H1 (cell line): Measurements from ENCODE around the gene SPRR3. TPM values are rescaled to one million over a fixed set of nuclear protein-coding genes. Genes with fewer than 3 reads are reported as not detected.

Experiments
- CTCF ChIA-PET: fragments of 300-600 bp; sonication (Branson Sonifier 250); formaldehyde crosslinking; loops from one replicate; lab custom pipeline; 2021; ENCODE audit not compliant: partially characterized antibody; lab: Charles Lee
- POLR2A ChIA-PET: fragments of 300-600 bp; sonication (Branson Sonifier 250); formaldehyde crosslinking; loops from one replicate; lab custom pipeline; 2021; ENCODE audit warnings: inconsistent platforms; ENCODE audit not compliant: partially characterized antibody; lab: Charles Lee
- DNase-seq, 2 experiments: peaks; one replicate each; pipeline versions ENCODE4 v3.0.0 to v3.0.0-alpha.2; 2010 to 2022; ENCODE audit warnings: low spot score in 2 of 2, low read depth in 1 of 2, mixed read lengths in 1 of 2
- FAIRE-seq: peaks from 2 replicates; lab custom pipeline; 2011; peaks lifted over from hg19 to GRCh38; lab: Jason Lieb, UNC
- H2AFZ ChIP-seq: 2 replicates; pipeline ENCODE4 v1.8.1; 2012; ENCODE audit warnings: low read length, inconsistent platforms
- H2AK5ac ChIP-seq: 2 replicates; pipeline ENCODE4 v1.6.1; 2013; ENCODE audit warnings: low read depth, low read length
- H2BK120ac ChIP-seq: replicated peaks from 2 replicates; pipeline ENCODE3; 2013; ENCODE audit warnings: low read depth, low read length, inconsistent platforms
- H2BK12ac ChIP-seq: 2 replicates; pipeline ENCODE4 v1.6.1; 2013; ENCODE audit warnings: low read depth, low read length
- H2BK15ac ChIP-seq: 2 replicates; pipeline ENCODE4 v1.6.1; 2013; ENCODE audit warnings: low read length
- H2BK20ac ChIP-seq: 2 replicates; pipeline ENCODE4 v1.6.1; 2013; ENCODE audit warnings: low read length
- H2BK5ac ChIP-seq: 2 replicates; pipeline ENCODE4 v1.6.1; 2013; ENCODE audit warnings: low read depth, low read length
- H3K14ac ChIP-seq: 2 replicates; pipeline ENCODE4 v1.6.1; 2013; ENCODE audit warnings: inconsistent platforms; ENCODE audit not compliant: insufficient read length
- H3K18ac ChIP-seq: 2 replicates; pipeline ENCODE4 v1.6.1; 2013; ENCODE audit warnings: low read length; ENCODE audit errors: extremely low read depth
- H3K23ac ChIP-seq: 2 replicates; pipeline ENCODE4 v1.6.1; 2013; ENCODE audit warnings: inconsistent platforms; ENCODE audit not compliant: insufficient read length
- H3K23me2 ChIP-seq: 2 replicates; pipeline ENCODE4 v1.6.1; 2013; ENCODE audit warnings: low read depth, low read length
- H3K27ac ChIP-seq: 2 replicates; pipeline ENCODE4 v1.6.1; 2011; ENCODE audit warnings: low read depth, low read length, inconsistent platforms
- H3K27me3 ChIP-seq, 4 experiments: replicated peaks in 1 of 4; 1 replicate in 1 of 4; 2 replicates in 3 of 4; pipeline versions ENCODE4 v1.6.1 to v1.8.1; 2011 to 2013; ENCODE audit warnings: low read length in 3 of 4, mild to moderate bottlenecking in 3 of 4, inconsistent platforms in 2 of 4, mixed read lengths in 2 of 4, moderate library complexity in 1 of 4; ENCODE audit not compliant: control insufficient read depth in 3 of 4, insufficient read depth in 3 of 4; ENCODE audit errors: extremely low read depth in 1 of 4
- H3K36me3 ChIP-seq, 4 experiments: 2 replicates each; pipeline versions ENCODE4 v1.6.1 to v1.8.1; 2011 to 2013; ENCODE audit warnings: mild to moderate bottlenecking in 4 of 4, low read length in 3 of 4, moderate library complexity in 2 of 4, control low read depth in 1 of 4, inconsistent platforms in 1 of 4; ENCODE audit not compliant: insufficient read depth in 4 of 4, control insufficient read depth in 2 of 4
- H3K4ac ChIP-seq: replicated peaks from 2 replicates; pipeline ENCODE3; 2013; ENCODE audit warnings: low read length, low read depth, mixed read lengths, inconsistent platforms; ENCODE audit not compliant: insufficient read length
- H3K4me1 ChIP-seq, 4 experiments: replicated peaks in 1 of 4; 1 replicate in 1 of 4; 2 replicates in 3 of 4; pipeline versions ENCODE4 v1.6.1 to v1.8.1; 2011 to 2013; ENCODE audit warnings: low read length in 3 of 4, inconsistent platforms in 2 of 4, mixed read lengths in 1 of 4; ENCODE audit not compliant: insufficient read depth in 4 of 4, control insufficient read depth in 3 of 4
- H3K4me2 ChIP-seq, 2 experiments: 2 replicates each; pipeline versions ENCODE4 v1.6.1 to v1.8.1; 2011 to 2013; ENCODE audit warnings: low read depth in 2 of 2, low read length in 2 of 2, control low read depth in 1 of 2, inconsistent platforms in 1 of 2, mild to moderate bottlenecking in 1 of 2; ENCODE audit not compliant: insufficient read depth in 1 of 2
- H3K4me3 ChIP-seq, 4 experiments: fragments of 200-600, 300-600 bp in 1 of 4; sonication (generic), shearing (Covaris generic), sonication (Bioruptor Twin) in 1 of 4; 2 replicates each; pipeline versions ENCODE4 v1.5.1 to v1.8.1; 2011 to 2016; ENCODE audit warnings: low read length in 4 of 4, low read depth in 3 of 4, control low read depth in 2 of 4, inconsistent platforms in 2 of 4, mild to moderate bottlenecking in 2 of 4, mixed read lengths in 1 of 4, moderate library complexity in 1 of 4; ENCODE audit not compliant: insufficient read depth in 2 of 4; ENCODE audit errors: extremely low read depth in 1 of 4
- H3K56ac ChIP-seq: replicated peaks from 2 replicates; pipeline ENCODE3; 2013; ENCODE audit warnings: low read depth, mild to moderate bottlenecking, mixed read lengths, low read length, inconsistent platforms; ENCODE audit not compliant: insufficient read length
- H3K79me1 ChIP-seq: 2 replicates; pipeline ENCODE4 v1.6.1; 2013; ENCODE audit warnings: low read depth, low read length, control low read depth
- H3K79me2 ChIP-seq, 2 experiments: 2 replicates each; pipeline versions ENCODE4 v1.6.1 to v1.8.1; 2012 to 2013; ENCODE audit warnings: low read length in 2 of 2, mild to moderate bottlenecking in 2 of 2, inconsistent platforms in 1 of 2; ENCODE audit not compliant: insufficient read depth in 2 of 2, control insufficient read depth in 1 of 2
- H3K9ac ChIP-seq, 4 experiments: replicated peaks in 1 of 4; 1 replicate in 1 of 4; 2 replicates in 3 of 4; pipeline versions ENCODE4 v1.6.1 to v1.8.1; 2011 to 2013; ENCODE audit warnings: low read depth in 3 of 4, low read length in 3 of 4, control low read depth in 2 of 4, mild to moderate bottlenecking in 2 of 4, moderate library complexity in 2 of 4, inconsistent platforms in 1 of 4; ENCODE audit errors: extremely low read depth in 1 of 4
- H3K9me3 ChIP-seq, 2 experiments: 2 replicates each; pipeline versions ENCODE4 v1.6.1 to v1.8.1; 2012 to 2013; ENCODE audit warnings: mild to moderate bottlenecking in 2 of 2, moderate library complexity in 2 of 2, control low read depth in 1 of 2, inconsistent platforms in 1 of 2, low read depth in 1 of 2, low read length in 1 of 2, mixed read lengths in 1 of 2; ENCODE audit not compliant: insufficient read depth in 2 of 2
- H4K20me1 ChIP-seq, 2 experiments: replicated peaks in 1 of 2; 2 replicates each; pipeline versions ENCODE3 to v1.8.1; 2011 to 2013; ENCODE audit warnings: inconsistent platforms in 2 of 2, low read length in 2 of 2, mild to moderate bottlenecking in 1 of 2; ENCODE audit not compliant: insufficient read depth in 2 of 2, control insufficient read depth in 1 of 2
- H4K5ac ChIP-seq: 2 replicates; pipeline ENCODE4 v1.6.1; 2013; ENCODE audit warnings: low read length, low read depth, mixed read lengths, inconsistent platforms; ENCODE audit not compliant: insufficient read length
- H4K8ac ChIP-seq: 2 replicates; pipeline ENCODE4 v1.8.0; 2013; ENCODE audit warnings: mild to moderate bottlenecking, moderate library complexity, low read length, inconsistent platforms; ENCODE audit not compliant: insufficient read depth; ENCODE audit errors: extremely low read depth
- H4K91ac ChIP-seq: replicated peaks from 2 replicates; pipeline ENCODE3; 2013; ENCODE audit warnings: low read length, mixed read lengths, inconsistent platforms; ENCODE audit not compliant: insufficient read length
- CBX5 ChIP-seq: fragments of 300-800, 300-1000 bp; sonication (generic); IDR thresholded peaks from 2 replicates; pipeline ENCODE4 v1.7.1; 2016; ENCODE audit warnings: antibody characterized with exemption, low read length, low read depth
- CTBP2 ChIP-seq: IDR thresholded peaks from 2 replicates; pipeline ENCODE4 v1.7.0; 2011; ENCODE audit warnings: borderline replicate concordance, mild to moderate bottlenecking, moderate library complexity, mixed read lengths, low read length; ENCODE audit not compliant: insufficient read depth, insufficient read length
- KDM4A ChIP-seq: IDR thresholded peaks from one replicate; pipeline ENCODE4 v1.7.1; 2012; ENCODE audit warnings: low read depth, mild to moderate bottlenecking, moderate library complexity, low read length, inconsistent platforms; ENCODE audit not compliant: severe bottlenecking
- KDM5A ChIP-seq: fragments of 200-600 bp; IDR thresholded peaks from 2 replicates; pipeline ENCODE4 v1.7.1; 2012; ENCODE audit warnings: mild to moderate bottlenecking, low read length, inconsistent platforms, mixed read lengths
- MAFK ChIP-seq: IDR thresholded peaks from 2 replicates; pipeline ENCODE4 v1.6.1; 2012; ENCODE audit warnings: low read depth, mild to moderate bottlenecking, improper control_type of control experiment, low read length
- SP4 ChIP-seq: IDR thresholded peaks from 2 replicates; pipeline ENCODE4 v1.6.1; 2012; ENCODE audit warnings: low read length, inconsistent platforms
- WGBS, 2 experiments: shearing (Covaris generic) in 1 of 2; methylation state at CpG; one replicate each; pipeline versions ENCODE4 v1.1.6 to v1.1.7; 2013 to 2015; ENCODE audit warnings: low lambda C conversion rate in 2 of 2, mixed read lengths in 2 of 2, inconsistent platforms in 1 of 2, low coverage in 1 of 2, missing lambda C conversion rate in 1 of 2; ENCODE audit not compliant: insufficient replicate concordance in 2 of 2, insufficient coverage in 1 of 2, insufficient read length in 1 of 2; ENCODE audit errors: extremely low coverage in 1 of 2, missing lambda C conversion rate in 1 of 2; 5-methylcytosine and 5-hydroxymethylcytosine counted together
- polyA plus RNA-seq, 7 experiments: library from polyadenylated mRNA; depleted of rRNA in 3 of 7; stranded (reverse) in 5 of 7; unstranded in 2 of 7; fragments of >200 nt in 5 of 7; fragments of 200-250 nt in 2 of 7; gene quantifications; 1 replicate in 5 of 7; 2 replicates in 1 of 7; 4 replicates in 1 of 7; pipeline versions ENCODE4 v1.2.1 to v1.2.3, GENCODE V29; 2011 to 2013; ENCODE audit warnings: missing spikeins in 2 of 7, mixed read lengths in 2 of 7
- total RNA-seq: library from RNA; stranded (reverse); fragmentation: NEBNext Ultra II Directional; extraction: Animal tissue kit (Norgen Biotek cat#: 25700); gene quantifications from 2 replicates; pipeline ENCODE4 v1.2.1, GENCODE V29; 2021

SPRR3 gene
- total and polyA plus RNA-seq, 2 of the 8 experiments (the other 6 are each of a cell fraction or from before 2014, with no cell fraction given): not detected

GRCh38 chr1:152965853-152966252, 35.7 kb upstream of the SPRR3 start:
- Histone ChIP-seq H3K23me2 (no peaks in the 10 kb centered on the region), H3K36me3 (no peaks in the 10 kb centered on the region), H3K9me3 (no peaks in the 10 kb centered on the region), H2BK12ac (no peak overlapping the region), H3K79me2 (no peaks in the 10 kb centered on the region), H2BK20ac (no peak overlapping the region), H3K4ac (no peak overlapping the region), H3K4me2 (no peak overlapping the region), H3K18ac (no peak overlapping the region), H3K56ac (no peak overlapping the region), H4K8ac (no peak overlapping the region), H3K23ac (no peak overlapping the region), H3K9ac (no peak overlapping the region), H2BK120ac (no peak overlapping the region), H2BK5ac (no peak overlapping the region), H4K20me1 (no peaks in the 10 kb centered on the region), H2AK5ac (no peak overlapping the region), H3K4me3 (no peak overlapping the region), H3K4me1 (no peaks in the 10 kb centered on the region), H3K14ac (no peak overlapping the region), H4K5ac (no peak overlapping the region), H4K91ac (no peak overlapping the region), H3K27ac (no peak overlapping the region), H2AFZ (no peak overlapping the region), H3K79me1 (no peaks in the 10 kb centered on the region), H2BK15ac (no peak overlapping the region), H3K27me3 (no peaks in the 10 kb centered on the region)
- ChIA-PET POLR2A (no interaction called here), CTCF (interaction anchor here (2.0 to 7.9 kb wide), 2 partner anchors 225 to 256 kb away, joined by 5 to 114 read pairs; no protein-coding TSS in a partner anchor)
- no peak for DNase-seq
- no peak for TF ChIP-seq SP4
- no peak for TF ChIP-seq MAFK
- TF ChIP-seq CTBP2: no peak
- no peak for TF ChIP-seq KDM5A
- no peak for TF ChIP-seq KDM4A
- no peak for TF ChIP-seq CBX5
- WGBS, 2 experiments: 91% methylated on average over 4 of the region's 4 CpGs; no CpG with 5 or more reads in 1 of the 2 experiments
- no peak for FAIRE-seq
